ENCODE measurements around the gene TMEM106B. TPM values are rescaled to one million over a fixed set of nuclear protein-coding genes. Genes with fewer than 3 reads are reported as not detected.
A peak's percentile ranks its signal among the peaks of the same experiment; 100 is the strongest.
"Not testable (repeated sequence)": the region's sequence is repeated elsewhere in the genome, so short reads cannot be mapped to it uniquely, and the experiment has no call there.

Gene TMEM106B
- total RNA-seq, 1 experiment from 2014 or later: 26.6 TPM

- Histone ChIP-seq H3K27me3 (ENCODE audit: control insufficient read depth, insufficient read depth, low read length) (peaks cover 3% of the 10 kb centered on the region), H3K36me3 (replicated peaks; ENCODE audit: control insufficient read depth, insufficient read depth, low read length) (no peaks in the 10 kb centered on the region), H3K4me3 (ENCODE audit: insufficient read depth, low read depth, low read length) (peak overlapping the region; percentile 89)
- DNase-seq: no peak
Measured at GRCh38 chr7:12211711-12212485, 804 bp downstream of the TMEM106B start.

GRCh38 chr7:12217311-12217710, 6.2 kb downstream of the TMEM106B start:
- peaks cover 2% of the 10 kb centered on the region for H3K36me3 ChIP-seq (replicated peaks; ENCODE audit: control insufficient read depth, insufficient read depth, low read length)
- DNase-seq: no peak
- H3K27me3 ChIP-seq (ENCODE audit: control insufficient read depth, insufficient read depth, low read length): no peaks in the 10 kb centered on the region
- H3K4me3 ChIP-seq (ENCODE audit: insufficient read depth, low read depth, low read length): no peak overlapping the region

- peaks cover 2% of the 10 kb centered on the region for H3K36me3 ChIP-seq (replicated peaks; ENCODE audit: control insufficient read depth, insufficient read depth, low read length)
- no peak for DNase-seq
- no peak overlapping the region for H3K4me3 ChIP-seq (ENCODE audit: insufficient read depth, low read depth, low read length)
- H3K27me3 ChIP-seq (ENCODE audit: control insufficient read depth, insufficient read depth, low read length): no peaks in the 10 kb centered on the region
Measured at GRCh38 chr7:12220389-12221046, 9.4 kb downstream of the TMEM106B start.

- Histone ChIP-seq H3K36me3 (replicated peaks; ENCODE audit: control insufficient read depth, insufficient read depth, low read length) (peaks cover 2% of the 10 kb centered on the region), H3K27me3 (ENCODE audit: control insufficient read depth, insufficient read depth, low read length) (no peaks in the 10 kb centered on the region), H3K4me3 (ENCODE audit: insufficient read depth, low read depth, low read length) (no peak overlapping the region)
- no peak for DNase-seq
Measured at GRCh38 chr7:12221414-12221813, 10.3 kb downstream of the TMEM106B start.

- Histone ChIP-seq H3K27me3 (ENCODE audit: control insufficient read depth, insufficient read depth, low read length) (no peaks in the 10 kb centered on the region), H3K4me3 (ENCODE audit: insufficient read depth, low read depth, low read length) (no peak overlapping the region), H3K36me3 (replicated peaks; ENCODE audit: control insufficient read depth, insufficient read depth, low read length) (peaks cover 2% of the 10 kb centered on the region; the same call in 1 of the 2 replicates)
- no peak for DNase-seq
Measured at GRCh38 chr7:12222889-12223579, 11.9 kb downstream of the TMEM106B start.

- not testable (repeated sequence) for H3K27me3 ChIP-seq (ENCODE audit: control insufficient read depth, insufficient read depth, low read length); DNase-seq; H3K4me3 ChIP-seq (ENCODE audit: insufficient read depth, low read depth, low read length); H3K36me3 ChIP-seq (replicated peaks; ENCODE audit: control insufficient read depth, insufficient read depth, low read length)
Measured at GRCh38 chr7:12225017-12225416, 13.9 kb downstream of the TMEM106B start.

- DNase-seq: no peak
- Histone ChIP-seq H3K27me3 (ENCODE audit: control insufficient read depth, insufficient read depth, low read length) (no peaks in the 10 kb centered on the region), H3K4me3 (ENCODE audit: insufficient read depth, low read depth, low read length) (no peak overlapping the region), H3K36me3 (replicated peaks; ENCODE audit: control insufficient read depth, insufficient read depth, low read length) (no peaks in the 10 kb centered on the region)
Measured at GRCh38 chr7:12226756-12227155, 15.7 kb downstream of the TMEM106B start.

GRCh38 chr7:12228024-12228423, 16.9 kb downstream of the TMEM106B start:
- H3K36me3 ChIP-seq (replicated peaks; ENCODE audit: control insufficient read depth, insufficient read depth, low read length): no peaks in the 10 kb centered on the region
- H3K4me3 ChIP-seq (ENCODE audit: insufficient read depth, low read depth, low read length): no peak overlapping the region
- no peak for DNase-seq
- H3K27me3 ChIP-seq (ENCODE audit: control insufficient read depth, insufficient read depth, low read length): no peaks in the 10 kb centered on the region

- H3K36me3 ChIP-seq (replicated peaks; ENCODE audit: control insufficient read depth, insufficient read depth, low read length): no peaks in the 10 kb centered on the region
- DNase-seq: no peak
- H3K4me3 ChIP-seq (ENCODE audit: insufficient read depth, low read depth, low read length): no peak overlapping the region
- no peaks in the 10 kb centered on the region for H3K27me3 ChIP-seq (ENCODE audit: control insufficient read depth, insufficient read depth, low read length)
Measured at GRCh38 chr7:12229046-12229445, 18.0 kb downstream of the TMEM106B start.

- Histone ChIP-seq H3K36me3 (replicated peaks; ENCODE audit: control insufficient read depth, insufficient read depth, low read length) (no peaks in the 10 kb centered on the region), H3K27me3 (ENCODE audit: control insufficient read depth, insufficient read depth, low read length) (no peaks in the 10 kb centered on the region), H3K4me3 (ENCODE audit: insufficient read depth, low read depth, low read length) (no peak overlapping the region)
- DNase-seq: no peak
Measured at GRCh38 chr7:12231097-12231496, 20.0 kb downstream of the TMEM106B start.

GRCh38 chr7:12233175-12233574, 22.1 kb downstream of the TMEM106B start:
- Histone ChIP-seq H3K4me3 (ENCODE audit: insufficient read depth, low read depth, low read length) (no peak overlapping the region), H3K36me3 (replicated peaks; ENCODE audit: control insufficient read depth, insufficient read depth, low read length) (no peaks in the 10 kb centered on the region), H3K27me3 (ENCODE audit: control insufficient read depth, insufficient read depth, low read length) (no peaks in the 10 kb centered on the region)
- no peak for DNase-seq

GRCh38 chr7:12234334-12234865, 23.3 kb downstream of the TMEM106B start:
- DNase-seq: no peak
- no peaks in the 10 kb centered on the region for H3K27me3 ChIP-seq (ENCODE audit: control insufficient read depth, insufficient read depth, low read length)
- H3K4me3 ChIP-seq (ENCODE audit: insufficient read depth, low read depth, low read length): no peak overlapping the region
- H3K36me3 ChIP-seq (replicated peaks; ENCODE audit: control insufficient read depth, insufficient read depth, low read length): no peaks in the 10 kb centered on the region

- no peak for DNase-seq
- no peaks in the 10 kb centered on the region for H3K36me3 ChIP-seq (replicated peaks; ENCODE audit: control insufficient read depth, insufficient read depth, low read length)
- H3K27me3 ChIP-seq (ENCODE audit: control insufficient read depth, insufficient read depth, low read length): no peaks in the 10 kb centered on the region
- H3K4me3 ChIP-seq (ENCODE audit: insufficient read depth, low read depth, low read length): no peak overlapping the region
Measured at GRCh38 chr7:12235970-12236369, 24.9 kb downstream of the TMEM106B start.

GRCh38 chr7:12237007-12237406, 25.9 kb downstream of the TMEM106B start:
- Histone ChIP-seq H3K4me3 (ENCODE audit: insufficient read depth, low read depth, low read length) (no peak overlapping the region), H3K27me3 (ENCODE audit: control insufficient read depth, insufficient read depth, low read length) (no peaks in the 10 kb centered on the region), H3K36me3 (replicated peaks; ENCODE audit: control insufficient read depth, insufficient read depth, low read length) (no peaks in the 10 kb centered on the region)
- no peak for DNase-seq

- H3K27me3 ChIP-seq (ENCODE audit: control insufficient read depth, insufficient read depth, low read length): no peaks in the 10 kb centered on the region
- H3K4me3 ChIP-seq (ENCODE audit: insufficient read depth, low read depth, low read length): no peak overlapping the region
- DNase-seq: no peak
- no peaks in the 10 kb centered on the region for H3K36me3 ChIP-seq (replicated peaks; ENCODE audit: control insufficient read depth, insufficient read depth, low read length)
Measured at GRCh38 chr7:12239806-12240205, 28.7 kb downstream of the TMEM106B start.

Data from H7 (cell line).